NCI-H146 treated with DMSO at 0.1 percent for 48 hours (cell line): Measurements from ENCODE around the gene LAMA2.
"Not testable (repeated sequence)": the region's sequence is repeated elsewhere in the genome, so short reads cannot be mapped to it uniquely, and the experiment has no call there.

Experiments
- DNase-seq: peaks from one replicate; lab custom pipeline; 2025; ENCODE audit not compliant: unreplicated experiment; lab: John Stamatoyannopoulos, UW

Gene LAMA2

DNA sequence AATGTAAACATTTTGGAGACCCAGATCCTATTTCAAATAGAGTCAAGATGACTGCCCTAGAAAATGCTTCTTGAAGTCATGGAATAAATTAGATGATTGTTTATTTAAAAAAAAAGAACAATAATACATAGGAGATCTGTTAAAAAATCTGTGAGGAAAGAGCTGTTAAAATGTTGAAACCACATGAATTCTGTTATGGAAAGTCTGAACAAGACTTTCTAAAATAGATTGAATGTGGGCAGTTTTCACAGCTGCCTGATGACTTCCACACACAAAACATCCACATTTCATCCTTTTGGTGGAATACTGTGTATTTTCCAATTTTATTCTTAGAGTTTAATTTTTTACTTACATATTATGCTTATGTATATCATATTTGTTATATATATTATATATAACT is 186.1 kb downstream of the LAMA2 start:
- DNase-seq = no peak

DNA sequence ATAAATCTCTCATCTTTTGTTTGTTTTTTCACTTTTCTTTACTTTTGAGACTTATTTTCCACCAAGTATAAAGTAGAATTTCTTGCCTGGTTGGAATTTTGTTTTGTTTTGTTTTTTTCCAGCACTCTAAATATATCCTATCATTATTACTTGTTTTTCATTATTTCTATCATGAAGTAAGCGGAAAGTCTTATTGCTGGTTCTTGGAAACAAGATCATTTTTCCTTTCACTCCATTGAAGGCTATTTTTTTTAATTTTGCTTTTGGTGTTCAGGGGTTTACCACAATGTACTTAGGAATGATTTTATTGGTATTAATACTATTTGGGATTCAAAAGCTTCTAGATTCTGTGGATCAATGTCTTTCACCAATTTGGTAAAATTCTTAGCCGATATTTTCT is 190.1 kb downstream of the LAMA2 start:
- DNase-seq = no peak

- DNase-seq = no peak
Measured at GRCh38 chr6:129073691-129074395, 190.9 kb downstream of the LAMA2 start.

- no peak for DNase-seq
Measured at GRCh38 chr6:129084406-129084805, 201.5 kb downstream of the LAMA2 start.

DNA sequence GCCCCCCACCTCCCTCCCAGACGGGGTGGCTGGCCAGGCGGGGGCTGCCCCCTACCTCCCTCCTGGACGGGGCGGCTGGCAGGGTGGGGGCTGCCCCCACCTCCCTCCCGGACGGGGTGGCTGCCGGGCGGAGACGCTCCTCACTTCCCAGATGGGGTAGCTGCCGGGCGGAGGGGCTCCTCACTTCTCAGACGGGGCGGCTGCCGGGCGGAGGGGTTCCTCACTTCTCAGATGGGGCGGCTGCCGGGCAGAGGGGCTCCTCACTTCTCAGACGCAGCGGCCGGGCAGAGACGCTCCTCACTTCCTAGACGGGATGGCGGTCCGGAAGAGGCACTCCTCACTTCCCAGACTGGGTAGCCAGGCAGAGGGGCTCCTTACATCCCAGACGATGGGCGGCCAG is 205.5 kb downstream of the LAMA2 start:
- not testable (repeated sequence) for DNase-seq

- no peak for DNase-seq
Measured at GRCh38 chr6:129089357-129089756, 206.4 kb downstream of the LAMA2 start.

DNA sequence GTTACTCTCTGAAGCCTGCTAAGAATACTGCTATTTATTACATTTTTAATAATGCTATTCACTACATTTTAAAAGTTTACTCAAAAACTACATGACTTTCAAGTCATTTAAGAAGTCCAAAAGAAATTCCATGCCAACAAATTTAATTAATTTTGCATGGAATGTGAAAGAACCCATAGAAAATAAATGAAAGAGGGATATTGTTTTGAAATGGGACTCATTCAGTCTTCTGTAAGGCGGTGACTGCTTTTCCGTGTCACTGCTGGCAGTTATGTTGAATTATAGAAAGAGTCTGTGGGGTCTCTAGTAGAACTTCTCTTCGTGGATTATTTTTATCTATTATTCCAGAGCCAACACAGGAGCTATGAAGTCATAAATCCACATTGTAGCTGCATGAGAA is 211.2 kb downstream of the LAMA2 start:
- DNase-seq = no peak

GRCh38 chr6:129096651-129097290 is 213.8 kb downstream of the LAMA2 start:
- DNase-seq = no peak

DNA sequence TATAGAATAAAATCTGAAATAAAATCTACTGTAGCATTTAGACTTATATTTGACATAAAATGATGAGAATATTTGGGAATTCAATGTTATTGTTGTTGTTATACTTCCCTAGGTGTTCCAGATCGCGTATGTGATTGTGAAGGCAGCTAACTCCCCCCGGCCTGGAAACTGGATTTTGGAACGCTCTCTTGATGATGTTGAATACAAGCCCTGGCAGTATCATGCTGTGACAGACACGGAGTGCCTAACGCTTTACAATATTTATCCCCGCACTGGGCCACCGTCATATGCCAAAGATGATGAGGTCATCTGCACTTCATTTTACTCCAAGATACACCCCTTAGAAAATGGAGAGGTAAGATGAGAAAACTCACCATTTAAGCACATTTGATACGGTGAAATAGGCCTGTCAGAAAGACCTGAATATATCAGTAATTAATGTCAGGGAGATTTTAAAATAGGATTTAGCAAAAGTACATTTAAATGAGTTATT is 215.2 kb downstream of the LAMA2 start:
- DNase-seq = no peak

DNA sequence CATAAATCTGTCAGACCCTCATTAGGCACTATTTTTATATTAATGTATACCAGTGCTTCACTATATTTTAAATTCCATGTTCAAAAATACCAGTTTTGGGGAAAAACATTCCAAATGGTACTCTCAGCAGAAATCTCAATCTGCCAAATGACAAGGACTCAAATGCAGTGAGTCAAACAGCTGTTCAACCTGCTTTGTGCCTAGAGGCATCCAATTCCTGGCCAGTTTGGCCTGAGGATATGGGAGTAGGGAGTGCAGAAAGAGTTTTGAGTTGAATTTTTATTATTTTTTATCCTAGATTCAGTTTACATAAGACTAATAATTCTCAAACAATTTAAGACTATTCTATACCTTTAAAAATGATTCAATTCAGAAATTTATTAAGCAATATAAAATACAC is 216.8 kb downstream of the LAMA2 start:
- no peak for DNase-seq

GRCh38 chr6:129100164-129100563 is 217.2 kb downstream of the LAMA2 start:
- DNase-seq = no peak

- no peak for DNase-seq
Measured at GRCh38 chr6:129102741-129103140, 219.8 kb downstream of the LAMA2 start.

- DNase-seq = no peak
Measured at GRCh38 chr6:129104131-129104530, 221.2 kb downstream of the LAMA2 start.

DNA sequence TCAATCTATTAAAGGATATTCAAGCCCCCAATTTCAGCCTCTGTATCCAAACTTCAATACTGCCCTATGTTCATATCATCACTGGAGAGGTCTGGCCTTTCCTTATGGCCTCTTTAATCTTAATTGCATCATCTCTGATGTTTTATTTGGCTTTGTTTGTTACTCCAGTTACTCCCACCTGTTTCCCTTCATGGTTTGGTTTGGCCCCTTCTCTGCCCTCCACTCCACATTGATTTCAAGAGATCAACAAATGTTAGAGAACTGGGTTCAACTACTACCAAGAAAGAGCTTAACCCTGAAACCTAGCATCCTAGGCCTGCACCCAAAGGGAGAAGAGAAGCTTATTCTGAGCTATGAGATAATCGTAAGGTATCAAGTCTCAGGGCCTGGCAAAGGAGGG is 221.6 kb downstream of the LAMA2 start:
- DNase-seq = no peak

- DNase-seq = peak; percentile 63
Measured at GRCh38 chr6:129105035-129105434, 222.1 kb downstream of the LAMA2 start.

- no peak for DNase-seq
Measured at GRCh38 chr6:129105793-129106192, 222.9 kb downstream of the LAMA2 start.

DNA sequence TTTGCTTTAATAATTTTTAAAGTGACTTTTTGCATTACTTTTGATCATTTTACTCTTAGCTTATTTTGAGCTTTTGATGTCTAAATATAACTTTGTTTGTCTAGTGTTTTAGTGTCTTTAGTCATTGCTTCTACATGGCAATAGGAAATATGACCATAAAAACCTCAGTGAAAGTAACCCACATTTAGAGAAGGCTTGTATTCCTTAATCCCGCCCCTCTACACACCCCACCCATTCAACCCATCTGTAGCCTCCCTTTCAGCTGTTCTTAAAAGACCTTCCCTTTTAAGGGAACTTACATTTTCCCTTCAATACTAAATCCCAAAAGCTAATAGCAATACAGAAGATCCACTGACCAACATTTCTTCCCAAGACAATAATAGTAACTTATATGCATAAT is 225.4 kb downstream of the LAMA2 start:
- DNase-seq = no peak

DNA sequence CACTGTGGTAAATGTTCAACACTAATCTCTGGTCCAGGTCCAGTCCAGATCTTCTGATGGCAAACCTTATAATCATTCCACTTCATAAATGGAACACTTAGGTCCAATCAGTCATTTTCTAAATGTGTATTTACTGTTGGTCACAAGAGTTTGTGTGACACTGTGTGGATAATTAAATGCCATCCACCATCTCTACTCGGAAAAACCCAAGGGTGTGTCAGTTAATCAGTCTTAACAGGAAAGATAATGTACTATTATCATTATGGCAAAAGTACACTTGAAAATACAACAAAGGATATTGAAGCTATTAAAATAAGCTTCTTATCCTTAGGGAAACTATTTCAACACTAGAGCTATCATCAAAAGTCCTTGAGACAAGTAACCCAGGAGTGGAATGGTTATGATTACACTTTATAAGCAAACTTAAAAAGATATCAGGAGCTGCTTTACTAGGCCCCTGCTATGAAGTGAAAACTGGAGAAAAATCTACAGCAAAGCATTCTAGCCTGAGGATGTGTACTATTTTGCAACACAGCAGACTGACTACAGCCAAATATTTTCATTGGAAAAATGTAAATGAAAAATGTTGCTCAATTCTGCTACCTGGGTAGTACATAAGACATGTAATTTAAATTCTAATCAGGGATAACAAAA is 227.9 kb downstream of the LAMA2 start:
- DNase-seq = no peak

GRCh38 chr6:129111346-129111745 is 228.4 kb downstream of the LAMA2 start:
- no peak for DNase-seq

GRCh38 chr6:129111853-129112252 is 228.9 kb downstream of the LAMA2 start:
- DNase-seq = no peak

DNA sequence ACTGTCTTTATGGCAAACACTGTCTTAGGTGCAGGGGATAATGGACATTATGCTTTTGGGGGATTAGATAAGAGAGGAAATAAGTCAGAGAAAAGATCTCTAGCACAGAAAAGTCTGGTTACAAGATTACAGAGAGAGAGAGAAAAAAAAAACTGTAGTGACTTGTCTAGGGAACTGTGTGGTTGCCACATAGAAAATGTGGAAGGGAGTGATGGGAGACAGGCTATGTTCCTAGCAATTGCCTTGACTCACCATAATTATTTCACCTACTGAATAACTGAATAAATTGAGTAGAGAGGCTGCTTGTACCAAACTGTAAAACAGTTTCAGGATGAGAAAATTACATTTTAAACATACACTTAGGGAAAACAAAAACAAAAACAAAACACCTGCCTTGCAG is 229.7 kb downstream of the LAMA2 start:
- DNase-seq = no peak

DNA sequence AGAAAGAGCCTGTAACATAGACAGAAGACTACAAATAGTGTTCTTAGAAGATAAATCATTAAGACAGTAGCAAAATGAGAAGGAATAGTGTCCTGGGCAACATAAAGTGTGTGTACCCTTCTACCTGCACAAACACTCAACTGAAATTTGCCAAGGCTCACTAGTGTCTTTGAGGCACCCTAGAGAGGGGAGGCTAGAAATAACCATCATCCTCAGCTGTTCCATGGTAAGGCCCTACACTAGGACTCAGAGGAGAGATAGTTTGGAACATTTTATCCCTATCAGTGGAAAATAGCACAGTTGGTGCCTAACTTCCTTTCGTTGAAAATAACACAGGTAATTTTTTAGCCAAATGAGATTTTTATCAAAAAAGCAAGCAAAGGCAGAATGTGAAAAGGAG is 230.7 kb downstream of the LAMA2 start:
- DNase-seq = no peak
